Activated naive CD8-positive, alpha-beta T cell (primary cell): ENCODE results near the gene PLEKHH1.
A peak's percentile ranks its signal among the peaks of the same experiment; 100 is the strongest.
"Not testable (repeated sequence)": the region's sequence is repeated elsewhere in the genome, so short reads cannot be mapped to it uniquely, and the experiment has no call there.

ENCODE experiments used
- H3K27ac Mint-ChIP-seq: one replicate; pipeline ENCODE4 v1.8.0; 2021; ENCODE audit warnings: mixed read lengths
- H3K27me3 Mint-ChIP-seq: one replicate; pipeline ENCODE4 v1.8.0; 2021; ENCODE audit warnings: mixed read lengths
- H3K36me3 Mint-ChIP-seq: one replicate; pipeline ENCODE4 v1.8.0; 2021; ENCODE audit warnings: mixed read lengths
- H3K4me1 Mint-ChIP-seq: one replicate; pipeline ENCODE4 v1.8.0; 2021; ENCODE audit warnings: low read depth, mixed read lengths
- H3K4me3 Mint-ChIP-seq: one replicate; pipeline ENCODE4 v1.8.0; 2021; ENCODE audit warnings: mild to moderate bottlenecking, mixed read lengths
- H3K9me3 Mint-ChIP-seq: one replicate; pipeline ENCODE4 v1.8.0; 2021; ENCODE audit warnings: low read depth, mixed read lengths

Gene PLEKHH1

GRCh38 chr14:67537736-67538135 lies 4.6 kb downstream of the PLEKHH1 start:
- H3K4me3 Mint-ChIP-seq: no peak overlapping the region
- peaks cover 6% of the 10 kb centered on the region for H3K27me3 Mint-ChIP-seq
- H3K36me3 Mint-ChIP-seq: no peaks in the 10 kb centered on the region
- no peaks in the 10 kb centered on the region for H3K9me3 Mint-ChIP-seq
- H3K4me1 Mint-ChIP-seq: peaks cover 6% of the 10 kb centered on the region
- no peak overlapping the region for H3K27ac Mint-ChIP-seq

- Mint-ChIP-seq H3K4me3 (no peak overlapping the region), H3K36me3 (no peaks in the 10 kb centered on the region), H3K4me1 (peaks cover 6% of the 10 kb centered on the region), H3K9me3 (no peaks in the 10 kb centered on the region), H3K27ac (no peak overlapping the region), H3K27me3 (peaks cover 9% of the 10 kb centered on the region)
These were observed 5.4 kb downstream of the PLEKHH1 start for GRCh38 chr14:67538501-67538900.

- peaks cover under 1% of the 10 kb centered on the region for H3K36me3 Mint-ChIP-seq
- no peak overlapping the region for H3K4me3 Mint-ChIP-seq
- peaks cover 6% of the 10 kb centered on the region for H3K27me3 Mint-ChIP-seq
- H3K4me1 Mint-ChIP-seq: peaks cover 2% of the 10 kb centered on the region
- H3K9me3 Mint-ChIP-seq: no peaks in the 10 kb centered on the region
- H3K27ac Mint-ChIP-seq: no peak overlapping the region
These were observed 6.0 kb downstream of the PLEKHH1 start for GRCh38 chr14:67539116-67539515.

GRCh38 chr14:67541448-67542387 lies 8.6 kb downstream of the PLEKHH1 start:
- Mint-ChIP-seq H3K27me3 (peaks cover 9% of the 10 kb centered on the region), H3K27ac (no peak overlapping the region), H3K36me3 (peaks cover 6% of the 10 kb centered on the region), H3K4me3 (peak overlapping the region; percentile 38), H3K9me3 (no peaks in the 10 kb centered on the region), H3K4me1 (peaks cover 2% of the 10 kb centered on the region)

GRCh38 chr14:67542620-67543019 lies 9.5 kb downstream of the PLEKHH1 start:
- H3K9me3 Mint-ChIP-seq, H3K4me3 Mint-ChIP-seq, H3K4me1 Mint-ChIP-seq, H3K36me3 Mint-ChIP-seq, H3K27me3 Mint-ChIP-seq, H3K27ac Mint-ChIP-seq: not testable (repeated sequence)

- H3K27ac Mint-ChIP-seq: no peak overlapping the region
- no peaks in the 10 kb centered on the region for H3K9me3 Mint-ChIP-seq
- H3K36me3 Mint-ChIP-seq: peaks cover 6% of the 10 kb centered on the region
- peaks cover 12% of the 10 kb centered on the region for H3K27me3 Mint-ChIP-seq
- peaks cover 2% of the 10 kb centered on the region for H3K4me1 Mint-ChIP-seq
- no peak overlapping the region for H3K4me3 Mint-ChIP-seq
These were observed 11.5 kb downstream of the PLEKHH1 start for GRCh38 chr14:67544590-67544989.

GRCh38 chr14:67547224-67547780 lies 14.2 kb downstream of the PLEKHH1 start:
- no peak overlapping the region for H3K4me3 Mint-ChIP-seq
- peaks cover 6% of the 10 kb centered on the region for H3K36me3 Mint-ChIP-seq
- no peaks in the 10 kb centered on the region for H3K9me3 Mint-ChIP-seq
- no peak overlapping the region for H3K27ac Mint-ChIP-seq
- H3K4me1 Mint-ChIP-seq: no peaks in the 10 kb centered on the region
- H3K27me3 Mint-ChIP-seq: peaks cover 9% of the 10 kb centered on the region

GRCh38 chr14:67549734-67550133 lies 16.6 kb downstream of the PLEKHH1 start:
- no peak overlapping the region for H3K27ac Mint-ChIP-seq
- no peaks in the 10 kb centered on the region for H3K4me1 Mint-ChIP-seq
- no peak overlapping the region for H3K4me3 Mint-ChIP-seq
- H3K36me3 Mint-ChIP-seq: peaks cover 2% of the 10 kb centered on the region
- peaks cover 5% of the 10 kb centered on the region for H3K27me3 Mint-ChIP-seq
- no peaks in the 10 kb centered on the region for H3K9me3 Mint-ChIP-seq

GRCh38 chr14:67551123-67551522 lies 18.0 kb downstream of the PLEKHH1 start:
- no peak overlapping the region for H3K27ac Mint-ChIP-seq
- H3K36me3 Mint-ChIP-seq: no peaks in the 10 kb centered on the region
- peaks cover 3% of the 10 kb centered on the region for H3K27me3 Mint-ChIP-seq
- no peak overlapping the region for H3K4me3 Mint-ChIP-seq
- H3K9me3 Mint-ChIP-seq: no peaks in the 10 kb centered on the region
- H3K4me1 Mint-ChIP-seq: no peaks in the 10 kb centered on the region

GRCh38 chr14:67551940-67552339 lies 18.9 kb downstream of the PLEKHH1 start:
- no peaks in the 10 kb centered on the region for H3K9me3 Mint-ChIP-seq
- no peaks in the 10 kb centered on the region for H3K4me1 Mint-ChIP-seq
- peaks cover 3% of the 10 kb centered on the region for H3K27me3 Mint-ChIP-seq
- H3K27ac Mint-ChIP-seq: no peak overlapping the region
- no peaks in the 10 kb centered on the region for H3K36me3 Mint-ChIP-seq
- no peak overlapping the region for H3K4me3 Mint-ChIP-seq

GRCh38 chr14:67553547-67553946 lies 20.5 kb downstream of the PLEKHH1 start:
- no peak overlapping the region for H3K27ac Mint-ChIP-seq
- H3K9me3 Mint-ChIP-seq: no peaks in the 10 kb centered on the region
- H3K27me3 Mint-ChIP-seq: peaks cover 3% of the 10 kb centered on the region
- no peak overlapping the region for H3K4me3 Mint-ChIP-seq
- no peaks in the 10 kb centered on the region for H3K4me1 Mint-ChIP-seq
- H3K36me3 Mint-ChIP-seq: no peaks in the 10 kb centered on the region

GRCh38 chr14:67554341-67554740 lies 21.3 kb downstream of the PLEKHH1 start:
- Mint-ChIP-seq H3K27me3 (no peaks in the 10 kb centered on the region), H3K36me3 (no peaks in the 10 kb centered on the region), H3K4me1 (no peaks in the 10 kb centered on the region), H3K9me3 (no peaks in the 10 kb centered on the region), H3K27ac (no peak overlapping the region), H3K4me3 (no peak overlapping the region)

- H3K4me1 Mint-ChIP-seq: no peaks in the 10 kb centered on the region
- no peak overlapping the region for H3K27ac Mint-ChIP-seq
- H3K4me3 Mint-ChIP-seq: no peak overlapping the region
- no peaks in the 10 kb centered on the region for H3K9me3 Mint-ChIP-seq
- H3K27me3 Mint-ChIP-seq: no peaks in the 10 kb centered on the region
- H3K36me3 Mint-ChIP-seq: no peaks in the 10 kb centered on the region
These were observed 22.5 kb downstream of the PLEKHH1 start for GRCh38 chr14:67555518-67556090.

- no peaks in the 10 kb centered on the region for H3K36me3 Mint-ChIP-seq
- no peaks in the 10 kb centered on the region for H3K4me1 Mint-ChIP-seq
- no peaks in the 10 kb centered on the region for H3K9me3 Mint-ChIP-seq
- H3K4me3 Mint-ChIP-seq: no peak overlapping the region
- no peak overlapping the region for H3K27ac Mint-ChIP-seq
- no peaks in the 10 kb centered on the region for H3K27me3 Mint-ChIP-seq
These were observed 23.6 kb downstream of the PLEKHH1 start for GRCh38 chr14:67556671-67557070.

GRCh38 chr14:67557118-67557517 lies 24.0 kb downstream of the PLEKHH1 start:
- Mint-ChIP-seq H3K9me3 (no peaks in the 10 kb centered on the region), H3K4me3 (no peak overlapping the region), H3K36me3 (no peaks in the 10 kb centered on the region), H3K4me1 (no peaks in the 10 kb centered on the region), H3K27me3 (no peaks in the 10 kb centered on the region), H3K27ac (no peak overlapping the region)
